Endodermal cell (in vitro differentiated cells): ENCODE measurements around the gene TJAP1. TPM values are rescaled to one million over a fixed set of nuclear protein-coding genes. Genes with fewer than 3 reads are reported as not detected.

Experiments used
- DNase-seq: peaks from one replicate; pipeline ENCODE4 v3.0.0-alpha.2; 2017
- H3K27ac ChIP-seq: 2 replicates; pipeline ENCODE4 v1.5.1; 2013; ENCODE audit warnings: mild to moderate bottlenecking, low read depth, low read length, moderate library complexity
- H3K27me3 ChIP-seq: 2 replicates; pipeline ENCODE4 v1.6.1; 2013; ENCODE audit warnings: mild to moderate bottlenecking, low read length, moderate library complexity; ENCODE audit not compliant: insufficient read depth, control insufficient read depth, poor library complexity, severe bottlenecking
- H3K36me3 ChIP-seq: 2 replicates; pipeline ENCODE4 v1.7.0; 2013; ENCODE audit warnings: mild to moderate bottlenecking, low read length, moderate library complexity; ENCODE audit not compliant: control insufficient read depth, insufficient read depth
- H3K4me1 ChIP-seq: one replicate; pipeline ENCODE4 v1.7.0; 2013; ENCODE audit warnings: low read length; ENCODE audit not compliant: control insufficient read depth, insufficient read depth
- H3K4me3 ChIP-seq: 2 replicates; pipeline ENCODE4 v1.5.1; 2013; ENCODE audit warnings: mild to moderate bottlenecking, low read length, moderate library complexity
- H3K9ac ChIP-seq: 2 replicates; pipeline ENCODE4 v1.6.1; 2013; ENCODE audit warnings: mild to moderate bottlenecking, low read length, moderate library complexity; ENCODE audit not compliant: poor library complexity, severe bottlenecking; ENCODE audit errors: extremely low read depth
- H3K9me3 ChIP-seq: 2 replicates; pipeline ENCODE4 v1.6.1; 2013; ENCODE audit warnings: mild to moderate bottlenecking, low read length, moderate library complexity; ENCODE audit not compliant: control insufficient read depth
- H3K27ac Mint-ChIP-seq: 2 replicates; pipeline ENCODE4 v1.8.0; 2020; ENCODE audit warnings: mixed read lengths
- H3K27me3 Mint-ChIP-seq: 2 replicates; pipeline ENCODE4 v1.8.0; 2021; ENCODE audit warnings: mild to moderate bottlenecking, mixed read lengths; ENCODE audit not compliant: insufficient read depth
- H3K36me3 Mint-ChIP-seq: 2 replicates; pipeline ENCODE4 v1.8.0; 2020; ENCODE audit warnings: low read depth, mixed read lengths
- H3K4me1 Mint-ChIP-seq: 2 replicates; pipeline ENCODE4 v1.8.0; 2020; ENCODE audit warnings: mixed read lengths
- H3K4me3 Mint-ChIP-seq: 2 replicates; pipeline ENCODE4 v1.8.0; 2020; ENCODE audit warnings: mild to moderate bottlenecking, moderate library complexity, mixed read lengths
- H3K9me3 Mint-ChIP-seq: 2 replicates; pipeline ENCODE4 v1.8.0; 2020; ENCODE audit warnings: mild to moderate bottlenecking, mixed read lengths
- WGBS, 2 experiments: methylation state at CpG; one replicate each; pipeline versions ENCODE4 v1.1.5 to v1.1.7; 2013; ENCODE audit warnings: missing lambda C conversion rate in 2 of 2, mixed read lengths in 1 of 2; ENCODE audit not compliant: insufficient coverage in 1 of 2, insufficient read length in 1 of 2; 5-methylcytosine and 5-hydroxymethylcytosine counted together
- total RNA-seq, 2 donors: library from RNA; stranded (reverse); fragmentation: NEBNext Ultra II Directional in 1 of 2; extraction: Animal tissue kit (Norgen Biotek cat#: 25700) in 1 of 2; gene quantifications; 2 replicates in 1 of 2; 3 replicates in 1 of 2; pipeline ENCODE4 v1.2.1, GENCODE V29; 2021
- TF ChIP-seq, protein P1 (sequence below): fragments of 200-600 bp; sonication (generic); conservative IDR thresholded peaks from 2 replicates; pipeline ENCODE4 v1.5.0; 2021; ENCODE audit warnings: antibody characterized with exemption, mild to moderate bottlenecking

Gene TJAP1
- total RNA-seq, 2 donors from 2014 or later: 44.3 to 50.2 TPM

- Mint-ChIP-seq H3K9me3 (no peaks in the 10 kb centered on the region), H3K36me3 (no peaks in the 10 kb centered on the region), H3K4me1 (peaks cover 11% of the 10 kb centered on the region), H3K27ac (no peak overlapping the region), H3K27me3 (peaks cover 3% of the 10 kb centered on the region), H3K4me3 (no peak overlapping the region)
- no peak overlapping the region for H3K4me3 ChIP-seq
- no peak overlapping the region for H3K9ac ChIP-seq
- WGBS, 2 experiments: 96% methylated on average over 7 of the region's 7 CpGs
- H3K4me1 ChIP-seq: peaks cover 9% of the 10 kb centered on the region
- H3K36me3 ChIP-seq: no peaks in the 10 kb centered on the region
- DNase-seq: no peak
- no peaks in the 10 kb centered on the region for H3K9me3 ChIP-seq
- no peaks in the 10 kb centered on the region for H3K27me3 ChIP-seq
- no peak overlapping the region for H3K27ac ChIP-seq
- TF ChIP-seq, protein P1, sequence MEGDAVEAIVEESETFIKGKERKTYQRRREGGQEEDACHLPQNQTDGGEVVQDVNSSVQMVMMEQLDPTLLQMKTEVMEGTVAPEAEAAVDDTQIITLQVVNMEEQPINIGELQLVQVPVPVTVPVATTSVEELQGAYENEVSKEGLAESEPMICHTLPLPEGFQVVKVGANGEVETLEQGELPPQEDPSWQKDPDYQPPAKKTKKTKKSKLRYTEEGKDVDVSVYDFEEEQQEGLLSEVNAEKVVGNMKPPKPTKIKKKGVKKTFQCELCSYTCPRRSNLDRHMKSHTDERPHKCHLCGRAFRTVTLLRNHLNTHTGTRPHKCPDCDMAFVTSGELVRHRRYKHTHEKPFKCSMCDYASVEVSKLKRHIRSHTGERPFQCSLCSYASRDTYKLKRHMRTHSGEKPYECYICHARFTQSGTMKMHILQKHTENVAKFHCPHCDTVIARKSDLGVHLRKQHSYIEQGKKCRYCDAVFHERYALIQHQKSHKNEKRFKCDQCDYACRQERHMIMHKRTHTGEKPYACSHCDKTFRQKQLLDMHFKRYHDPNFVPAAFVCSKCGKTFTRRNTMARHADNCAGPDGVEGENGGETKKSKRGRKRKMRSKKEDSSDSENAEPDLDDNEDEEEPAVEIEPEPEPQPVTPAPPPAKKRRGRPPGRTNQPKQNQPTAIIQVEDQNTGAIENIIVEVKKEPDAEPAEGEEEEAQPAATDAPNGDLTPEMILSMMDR: no peak
These were observed 7.4 kb upstream of the TJAP1 start for GRCh38 chr6:43469947-43470346.

- H3K27ac Mint-ChIP-seq: no peak overlapping the region
- no peaks in the 10 kb centered on the region for H3K27me3 ChIP-seq
- peaks cover 11% of the 10 kb centered on the region for H3K4me1 Mint-ChIP-seq
- no peaks in the 10 kb centered on the region for H3K36me3 ChIP-seq
- H3K4me3 ChIP-seq: no peak overlapping the region
- no peak overlapping the region for H3K27ac ChIP-seq
- no peak overlapping the region for H3K9ac ChIP-seq
- peaks cover 9% of the 10 kb centered on the region for H3K4me1 ChIP-seq
- no peak overlapping the region for H3K4me3 Mint-ChIP-seq
- no peak for DNase-seq
- no peaks in the 10 kb centered on the region for H3K9me3 ChIP-seq
- WGBS, 2 experiments: 91 to 100% methylated on average over 1 of the region's 1 CpG
- peaks cover 3% of the 10 kb centered on the region for H3K27me3 Mint-ChIP-seq
- no peaks in the 10 kb centered on the region for H3K36me3 Mint-ChIP-seq
- H3K9me3 Mint-ChIP-seq: no peaks in the 10 kb centered on the region
- TF ChIP-seq, protein P1: no peak
These were observed 6.0 kb upstream of the TJAP1 start for GRCh38 chr6:43471399-43471798.

DNA sequence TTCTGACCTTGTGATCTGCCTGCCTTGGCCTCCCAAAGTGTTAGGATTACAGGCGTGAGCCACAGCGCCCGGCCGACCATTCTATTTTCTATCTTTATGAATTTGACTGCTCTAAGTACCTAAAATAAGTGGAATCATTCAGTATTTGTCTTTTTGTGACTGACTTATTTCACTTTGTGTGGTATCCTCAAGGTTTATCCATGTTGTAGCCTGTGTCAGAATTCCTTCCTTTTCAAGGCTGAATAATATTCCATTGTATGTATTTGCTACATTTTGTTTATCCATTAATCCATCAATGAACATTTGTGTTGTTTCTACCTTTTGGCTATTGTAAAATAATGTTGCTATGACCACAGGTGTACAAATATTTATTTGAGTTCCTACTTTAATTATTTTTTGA lies 4.9 kb upstream of the TJAP1 start:
- DNase-seq: no peak
- no peaks in the 10 kb centered on the region for H3K36me3 Mint-ChIP-seq
- no peak overlapping the region for H3K4me3 Mint-ChIP-seq

More for the DNA sequence above, 4.9 kb upstream of the TJAP1 start:
- peaks cover 15% of the 10 kb centered on the region for H3K4me1 Mint-ChIP-seq
- TF ChIP-seq, protein P1: no peak
- 98 to 100% methylated on average over 4 of the region's 4 CpGs for WGBS, 2 experiments
- no peak overlapping the region for H3K27ac Mint-ChIP-seq
- Histone ChIP-seq H3K4me1 (peaks cover 9% of the 10 kb centered on the region), H3K27ac (no peak overlapping the region), H3K9me3 (no peaks in the 10 kb centered on the region), H3K9ac (no peak overlapping the region), H3K4me3 (no peak overlapping the region), H3K36me3 (no peaks in the 10 kb centered on the region), H3K27me3 (no peaks in the 10 kb centered on the region)
- H3K9me3 Mint-ChIP-seq: no peaks in the 10 kb centered on the region
- peaks cover 3% of the 10 kb centered on the region for H3K27me3 Mint-ChIP-seq
